Keratinocyte (primary cell): ENCODE measurements around the gene ZNF423. TPM values are rescaled to one million over a fixed set of nuclear protein-coding genes. Genes with fewer than 3 reads are reported as not detected.

Experiments
- DNase-seq: peaks from one replicate; pipeline ENCODE4 v3.0.0-alpha.2; 2011; ENCODE audit warnings: low read depth, missing footprints, low spot score
- FAIRE-seq: peaks from 2 replicates; lab custom pipeline; 2011; peaks lifted over from hg19 to GRCh38; lab: Jason Lieb, UNC
- H2AFZ ChIP-seq: 2 replicates; pipeline ENCODE4 v1.6.0; 2012; ENCODE audit warnings: low read length, control low read depth, inconsistent platforms; ENCODE audit not compliant: control insufficient read depth
- H3K27ac ChIP-seq: 2 replicates; pipeline ENCODE4 v1.5.1; 2011; ENCODE audit warnings: low read length; ENCODE audit not compliant: control insufficient read depth, insufficient read depth
- H3K27me3 ChIP-seq: 3 replicates; pipeline ENCODE4 v1.6.0; 2011; ENCODE audit warnings: low read length; ENCODE audit not compliant: control insufficient read depth, insufficient read depth; ENCODE audit errors: extremely low read depth
- H3K36me3 ChIP-seq, 2 experiments: 2 replicates in 1 of 2; 3 replicates in 1 of 2; pipeline ENCODE4 v1.5.1; 2011; ENCODE audit warnings: low read length in 2 of 2, mild to moderate bottlenecking in 1 of 2; ENCODE audit not compliant: control insufficient read depth in 2 of 2, insufficient read depth in 2 of 2; ENCODE audit errors: extremely low read depth in 1 of 2
- H3K4me1 ChIP-seq: 3 replicates; pipeline ENCODE4 v1.5.1; 2011; ENCODE audit warnings: low read length; ENCODE audit not compliant: control insufficient read depth, insufficient read depth; ENCODE audit errors: extremely low read depth
- H3K4me2 ChIP-seq: 3 replicates; pipeline ENCODE4 v1.6.0; 2011; ENCODE audit warnings: low read depth, low read length; ENCODE audit not compliant: control insufficient read depth, insufficient read depth; ENCODE audit errors: extremely low read depth
- H3K4me3 ChIP-seq, 3 experiments: fragments of 200-600 bp in 1 of 3; sonication (generic) in 1 of 3; 2 replicates in 2 of 3; 3 replicates in 1 of 3; pipeline ENCODE4 v1.5.1; 2011 to 2016; ENCODE audit warnings: low read length in 3 of 3, mild to moderate bottlenecking in 3 of 3, control low read depth in 2 of 3, inconsistent platforms in 1 of 3, low read depth in 1 of 3, mixed read lengths in 1 of 3, mixed run types in 1 of 3, moderate library complexity in 1 of 3; ENCODE audit not compliant: control insufficient read depth in 2 of 3, insufficient read depth in 2 of 3; ENCODE audit errors: extremely low read depth in 1 of 3
- H3K79me2 ChIP-seq: 2 replicates; pipeline ENCODE4 v1.6.0; 2012; ENCODE audit warnings: low read length; ENCODE audit not compliant: control insufficient read depth, insufficient read depth
- H3K9ac ChIP-seq: 3 replicates; pipeline ENCODE4 v1.6.0; 2011; ENCODE audit warnings: low read length; ENCODE audit not compliant: control insufficient read depth, insufficient read depth; ENCODE audit errors: extremely low read depth
- H3K9me1 ChIP-seq: 3 replicates; pipeline ENCODE4 v1.6.0; 2011; ENCODE audit warnings: low read length; ENCODE audit not compliant: control insufficient read depth, insufficient read depth; ENCODE audit errors: extremely low read depth
- H3K9me3 ChIP-seq: 2 replicates; pipeline ENCODE4 v1.5.1; 2012; ENCODE audit warnings: low read depth, low read length; ENCODE audit not compliant: control insufficient read depth
- H4K20me1 ChIP-seq: 3 replicates; pipeline ENCODE4 v1.6.0; 2011; ENCODE audit warnings: low read length; ENCODE audit not compliant: control insufficient read depth, insufficient read depth; ENCODE audit errors: extremely low read depth
- CTCF ChIP-seq, 3 experiments: IDR thresholded peaks in 1 of 3; conservative IDR thresholded peaks in 1 of 3; optimal IDR thresholded peaks in 1 of 3; 2 replicates in 2 of 3; 3 replicates in 1 of 3; pipeline versions ENCODE3 to v1.5.1; 2011; ENCODE audit warnings: low read length in 3 of 3, mild to moderate bottlenecking in 3 of 3, moderate library complexity in 2 of 3, control low read depth in 1 of 3, inconsistent platforms in 1 of 3; ENCODE audit not compliant: insufficient read depth in 2 of 3; ENCODE audit errors: extremely low read depth in 1 of 3
- EZH2 ChIP-seq: IDR thresholded peaks from one replicate; pipeline ENCODE4 v1.6.1; 2012; ENCODE audit warnings: inconsistent platforms, mild to moderate bottlenecking, low read length, moderate library complexity
- dilution Hi-C: fragments of 300-500 bp; cut with MboI; formaldehyde crosslinking; loops from one replicate; pipeline ENCODE4 v1.7.0; 2020; ENCODE audit warnings: low sequenced_read_pairs; ENCODE audit not compliant: extremely low pct_ligation_motif_present
- polyA plus RNA-seq, 5 experiments: library from polyadenylated mRNA; depleted of rRNA in 3 of 5; stranded (reverse) in 3 of 5; stranded (forward) in 1 of 5; unstranded in 1 of 5; fragments of >200 nt; gene quantifications; 1 replicate in 1 of 5; 2 replicates in 3 of 5; 3 replicates in 1 of 5; pipeline versions ENCODE4 v1.2.1 to v1.2.3, GENCODE V29; 2011 to 2012; ENCODE audit warnings: missing spikeins in 2 of 5, low read depth in 1 of 5, low replicate concordance in 1 of 5

ZNF423 gene
- polyA plus RNA-seq, 1 donor (not counting 4 experiments of a cell fraction or from before 2014, with no cell fraction given): 0.05 TPM

GRCh38 chr16:49776734-49777133, 79.2 kb downstream of the ZNF423 start:
- H4K20me1 ChIP-seq: no peaks in the 10 kb centered on the region

GRCh38 chr16:49776085-49776595, 79.8 kb downstream of the ZNF423 start:
- no peak overlapping the region for H3K9ac ChIP-seq
- TF ChIP-seq EZH2: no peak
- TF ChIP-seq CTCF (optimal IDR thresholded peaks at IDR 0.05 in 1 of 3, IDR thresholded peaks at IDR 0.05 in 1 of 3, conservative IDR thresholded peaks at IDR 0.05 in 1 of 3; ENCODE audit: extremely low read depth in 1 of 3, insufficient read depth in 2 of 3, low read length in 3 of 3): no peak
- H2AFZ ChIP-seq: no peak overlapping the region
- no peak for DNase-seq
- no peaks in the 10 kb centered on the region for H3K79me2 ChIP-seq
- H3K9me3 ChIP-seq: no peaks in the 10 kb centered on the region
- H3K27ac ChIP-seq: no peak overlapping the region
- no peaks in the 10 kb centered on the region for H3K36me3 ChIP-seq
- dilution Hi-C loops: no loop called here
- no peak overlapping the region for H3K4me3 ChIP-seq
- H3K4me2 ChIP-seq: no peak overlapping the region
- no peaks in the 10 kb centered on the region for H3K9me1 ChIP-seq
- H4K20me1 ChIP-seq: no peaks in the 10 kb centered on the region
- no peaks in the 10 kb centered on the region for H3K27me3 ChIP-seq
- no peaks in the 10 kb centered on the region for H3K4me1 ChIP-seq
- FAIRE-seq: no peak

More at GRCh38 chr16:49776734-49777133, 79.2 kb downstream of the ZNF423 start:
- no peak for TF ChIP-seq EZH2
- TF ChIP-seq CTCF (optimal IDR thresholded peaks at IDR 0.05 in 1 of 3, IDR thresholded peaks at IDR 0.05 in 1 of 3, conservative IDR thresholded peaks at IDR 0.05 in 1 of 3; ENCODE audit: extremely low read depth in 1 of 3, insufficient read depth in 2 of 3, low read length in 3 of 3): no peak
- H3K36me3 ChIP-seq: no peaks in the 10 kb centered on the region
- no peak overlapping the region for H3K27ac ChIP-seq
- no peak overlapping the region for H3K4me3 ChIP-seq
- dilution Hi-C loops: no loop called here
- H3K79me2 ChIP-seq: no peaks in the 10 kb centered on the region
- no peak overlapping the region for H3K4me2 ChIP-seq
- no peaks in the 10 kb centered on the region for H3K9me3 ChIP-seq
- no peaks in the 10 kb centered on the region for H3K27me3 ChIP-seq
- no peak overlapping the region for H3K9ac ChIP-seq
- no peak overlapping the region for H2AFZ ChIP-seq
- DNase-seq (no peak), FAIRE-seq (no peak)
- H3K4me1 ChIP-seq: no peaks in the 10 kb centered on the region
- H3K9me1 ChIP-seq: no peaks in the 10 kb centered on the region
